OCI-LY3 (cell line): ENCODE measurements around the gene PRSS50.
"Not testable (repeated sequence)": the region's sequence is repeated elsewhere in the genome, so short reads cannot be mapped to it uniquely, and the experiment has no call there.

ENCODE experiments used
- H2AFZ ChIP-seq: fragments of 200-600, 300-600 bp; shearing (Covaris generic); 2 replicates; pipeline ENCODE4 v1.6.0; 2014; ENCODE audit warnings: antibody characterized with exemption, low read depth, low read length
- H3K27ac ChIP-seq: fragments of 200-600, 300-600 bp; sonication (generic); 2 replicates; pipeline ENCODE4 v1.5.1; 2014; ENCODE audit warnings: mild to moderate bottlenecking, low read length, moderate library complexity, mixed read lengths
- H3K27me3 ChIP-seq: fragments of 200-600, 300-600 bp; sonication (generic); 2 replicates; pipeline ENCODE4 v1.6.1; 2014; ENCODE audit warnings: low read depth, low read length, mixed read lengths
- H3K36me3 ChIP-seq: fragments of 200-600, 300-600 bp; sonication (generic); replicated peaks from 2 replicates; pipeline ENCODE3; 2014; ENCODE audit warnings: low read depth, low read length, mixed read lengths
- H3K4me1 ChIP-seq: fragments of 300-600, 200-600 bp; sonication (generic); 2 replicates; pipeline ENCODE4 v1.6.1; 2014; ENCODE audit warnings: low read length, mixed read lengths
- H3K4me2 ChIP-seq: fragments of 200-600, 300-600 bp; sonication (generic); 2 replicates; pipeline ENCODE4 v1.6.1; 2014; ENCODE audit warnings: low read length, mixed read lengths
- H3K4me3 ChIP-seq: fragments of 300-600, 200-600 bp; sonication (generic); 2 replicates; pipeline ENCODE4 v1.5.1; 2014; ENCODE audit warnings: antibody characterized with exemption, mild to moderate bottlenecking, low read length, moderate library complexity
- H3K79me2 ChIP-seq: fragments of 300-600, 200-600 bp; shearing (Covaris generic); 2 replicates; pipeline ENCODE4 v1.6.1; 2014; ENCODE audit warnings: mild to moderate bottlenecking, low read length, mixed read lengths
- H3K9ac ChIP-seq: fragments of 300-600, 200-600 bp; shearing (Covaris generic); 2 replicates; pipeline ENCODE4 v1.6.0; 2014; ENCODE audit warnings: mild to moderate bottlenecking, low read length, moderate library complexity
- H3K9me3 ChIP-seq: fragments of 200-600, 300-600 bp; shearing (Covaris generic); 2 replicates; pipeline ENCODE4 v1.6.1; 2014; ENCODE audit warnings: low read length, mixed read lengths; ENCODE audit not compliant: insufficient read depth
- H4K20me1 ChIP-seq: fragments of 200-600, 300-600 bp; sonication (generic); 2 replicates; pipeline ENCODE4 v1.6.1; 2016; ENCODE audit warnings: low read length, mixed read lengths; ENCODE audit not compliant: insufficient read depth
- CTCF ChIP-seq: fragments of 200-600, 300-600 bp; sonication (generic); IDR thresholded peaks from 2 replicates; pipeline ENCODE4 v1.5.1; 2014; ENCODE audit warnings: antibody characterized with exemption, low read length, low read depth
- EZH2phosphoT487 ChIP-seq: fragments of 200-600 bp; shearing (Covaris generic); IDR thresholded peaks from 2 replicates; pipeline ENCODE4 v1.6.1; 2018; ENCODE audit warnings: antibody characterized with exemption, mixed run types, low read depth

The PRSS50 gene

GRCh38 chr3:46759239-46760167 is 41.8 kb upstream of the PRSS50 start:
- Histone ChIP-seq H3K27ac (no peak overlapping the region), H3K79me2 (no peaks in the 10 kb centered on the region), H3K4me3 (no peak overlapping the region), H2AFZ (no peak overlapping the region), H3K36me3 (no peaks in the 10 kb centered on the region), H4K20me1 (no peaks in the 10 kb centered on the region), H3K9me3 (peaks cover 6% of the 10 kb centered on the region; the same call in 1 of the 2 replicates), H3K4me2 (no peak overlapping the region), H3K27me3 (0 out of 2 replicates have a peak, but pooled peaks cover 3% of the 10 kb centered on the region), H3K4me1 (no peaks in the 10 kb centered on the region), H3K9ac (no peak overlapping the region)
- no peak for TF ChIP-seq EZH2phosphoT487

- no peaks in the 10 kb centered on the region for H4K20me1 ChIP-seq
- TF ChIP-seq EZH2phosphoT487 (no peak), CTCF (no peak)
- H3K36me3 ChIP-seq = no peaks in the 10 kb centered on the region
- no peak overlapping the region for H3K27ac ChIP-seq
- no peaks in the 10 kb centered on the region for H3K4me1 ChIP-seq
- H3K27me3 ChIP-seq = 0 out of 2 replicates have a peak, but pooled peaks cover 3% of the 10 kb centered on the region
- no peaks in the 10 kb centered on the region for H3K9me3 ChIP-seq
- no peak overlapping the region for H2AFZ ChIP-seq
- no peak overlapping the region for H3K4me3 ChIP-seq
- H3K79me2 ChIP-seq = no peaks in the 10 kb centered on the region
- no peak overlapping the region for H3K4me2 ChIP-seq
- H3K9ac ChIP-seq = no peak overlapping the region
Measured at GRCh38 chr3:46756642-46757041, 39.0 kb upstream of the PRSS50 start.

- Histone ChIP-seq H3K4me1 (no peaks in the 10 kb centered on the region), H3K27me3 (0 out of 2 replicates have a peak, but pooled peaks cover 3% of the 10 kb centered on the region), H2AFZ (no peak overlapping the region), H3K36me3 (no peaks in the 10 kb centered on the region), H3K27ac (no peak overlapping the region), H3K79me2 (no peaks in the 10 kb centered on the region), H3K9ac (no peak overlapping the region), H3K9me3 (no peaks in the 10 kb centered on the region), H3K4me3 (no peak overlapping the region), H4K20me1 (no peaks in the 10 kb centered on the region), H3K4me2 (no peak overlapping the region)
- TF ChIP-seq CTCF (no peak), EZH2phosphoT487 (no peak)
Measured at GRCh38 chr3:46755646-46756045, 38.0 kb upstream of the PRSS50 start.

GRCh38 chr3:46753127-46753526 is 35.5 kb upstream of the PRSS50 start:
- H3K27ac ChIP-seq, H3K4me3 ChIP-seq, H3K27me3 ChIP-seq, H3K9me3 ChIP-seq, H3K4me1 ChIP-seq, H3K4me2 ChIP-seq, H2AFZ ChIP-seq, H3K36me3 ChIP-seq, H3K79me2 ChIP-seq, H4K20me1 ChIP-seq, H3K9ac ChIP-seq: not testable (repeated sequence)

- no peaks in the 10 kb centered on the region for H3K36me3 ChIP-seq
- H3K9me3 ChIP-seq = no peaks in the 10 kb centered on the region
- no peaks in the 10 kb centered on the region for H3K4me1 ChIP-seq
- TF ChIP-seq EZH2phosphoT487 (no peak), CTCF (no peak)
- H4K20me1 ChIP-seq = no peaks in the 10 kb centered on the region
- no peak overlapping the region for H3K27ac ChIP-seq
- no peak overlapping the region for H3K4me2 ChIP-seq
- no peak overlapping the region for H2AFZ ChIP-seq
- H3K27me3 ChIP-seq = no peaks in the 10 kb centered on the region
- H3K4me3 ChIP-seq = no peak overlapping the region
- H3K9ac ChIP-seq = no peak overlapping the region
- no peaks in the 10 kb centered on the region for H3K79me2 ChIP-seq
Measured at GRCh38 chr3:46750555-46751038, 32.9 kb upstream of the PRSS50 start.
